ENCODE data around the gene FLT1. TPM values are rescaled to one million over a fixed set of nuclear protein-coding genes. Genes with fewer than 3 reads are reported as not detected.

The FLT1 gene
- total RNA-seq, 1 donor from 2014 or later: not detected

DNA sequence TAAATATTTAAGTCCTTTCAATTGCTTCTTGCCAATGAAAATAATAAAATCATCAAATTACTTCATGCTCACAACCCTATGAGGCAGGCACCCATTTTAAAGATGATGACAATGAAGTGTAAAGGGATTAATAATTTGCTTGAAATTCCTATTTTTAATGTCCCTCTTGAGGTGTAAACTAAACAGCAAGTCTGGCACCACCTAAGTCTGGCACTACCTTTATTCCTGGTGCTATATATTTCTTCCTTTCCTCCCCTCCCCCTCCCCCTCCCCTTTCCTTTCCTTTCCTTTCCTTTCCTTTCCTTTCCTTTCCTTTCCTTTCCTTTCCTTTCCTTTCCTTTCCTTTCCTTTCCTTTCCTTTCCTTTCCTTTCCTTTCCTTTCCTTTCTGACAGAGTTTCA lies 42.2 kb downstream of the FLT1 start:
- no peak for TF ChIP-seq CTCF (IDR thresholded peaks at IDR 0.05; ENCODE audit: insufficient read depth, low read length, severe bottlenecking)
- H3K27me3 ChIP-seq (ENCODE audit: control insufficient read depth, insufficient read depth, low read length): no peaks in the 10 kb centered on the region
- H3K36me3 ChIP-seq (ENCODE audit: control insufficient read depth, insufficient read depth, low read length): no peaks in the 10 kb centered on the region
- no peak overlapping the region for H3K4me3 ChIP-seq (ENCODE audit: low read depth, low read length)
- DNase-seq (ENCODE audit: low read depth): no peak
- FAIRE-seq: no peak

DNA sequence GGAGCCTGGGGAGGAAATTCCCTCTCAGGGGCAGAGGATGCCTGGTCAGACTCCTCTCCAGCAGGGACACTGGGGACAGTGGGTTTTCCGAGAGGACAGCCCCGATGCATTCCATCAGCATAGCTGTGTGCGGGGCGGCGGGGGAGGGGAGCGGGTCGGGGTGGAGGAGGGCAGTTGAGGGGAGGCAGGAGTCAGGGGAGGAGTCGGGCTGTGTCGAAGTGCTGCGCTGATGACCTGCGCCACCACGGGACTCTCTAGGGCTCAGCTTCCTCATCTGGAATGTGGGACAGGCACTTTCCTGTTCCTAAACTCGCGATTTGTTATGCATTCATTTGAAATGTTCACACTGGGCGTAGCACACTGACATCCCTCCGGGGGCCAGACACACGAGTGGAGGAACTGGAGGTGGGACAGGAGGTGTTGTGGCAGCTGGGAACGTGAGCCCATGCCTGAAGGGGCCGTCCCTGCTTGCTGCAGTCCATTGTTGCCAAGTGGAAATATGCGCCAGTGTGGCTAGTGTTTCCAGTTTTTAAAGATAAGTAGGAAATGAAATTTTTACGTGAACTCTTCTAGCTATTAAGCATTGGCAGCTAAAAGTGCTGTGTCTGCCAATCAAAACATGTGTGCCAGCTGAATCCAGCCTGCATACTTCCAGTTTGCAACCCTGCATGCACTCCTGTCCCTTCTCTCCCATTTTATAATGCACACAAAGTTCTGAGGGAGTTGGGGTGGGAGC lies 43.3 kb downstream of the FLT1 start:
- TF ChIP-seq CTCF (IDR thresholded peaks at IDR 0.05; ENCODE audit: insufficient read depth, low read length, severe bottlenecking): no peak
- FAIRE-seq (no peak), DNase-seq (ENCODE audit: low read depth) (no peak)
- Histone ChIP-seq H3K4me3 (ENCODE audit: low read depth, low read length) (no peak overlapping the region), H3K27me3 (ENCODE audit: control insufficient read depth, insufficient read depth, low read length) (no peaks in the 10 kb centered on the region), H3K36me3 (ENCODE audit: control insufficient read depth, insufficient read depth, low read length) (no peaks in the 10 kb centered on the region)

- Histone ChIP-seq H3K27me3 (ENCODE audit: control insufficient read depth, insufficient read depth, low read length) (no peaks in the 10 kb centered on the region), H3K36me3 (ENCODE audit: control insufficient read depth, insufficient read depth, low read length) (no peaks in the 10 kb centered on the region), H3K4me3 (ENCODE audit: low read depth, low read length) (no peak overlapping the region)
- DNase-seq (ENCODE audit: low read depth) (no peak), FAIRE-seq (no peak)
- no peak for TF ChIP-seq CTCF (IDR thresholded peaks at IDR 0.05; ENCODE audit: insufficient read depth, low read length, severe bottlenecking)
These were observed 44.8 kb downstream of the FLT1 start for GRCh38 chr13:28449826-28450773.

DNA sequence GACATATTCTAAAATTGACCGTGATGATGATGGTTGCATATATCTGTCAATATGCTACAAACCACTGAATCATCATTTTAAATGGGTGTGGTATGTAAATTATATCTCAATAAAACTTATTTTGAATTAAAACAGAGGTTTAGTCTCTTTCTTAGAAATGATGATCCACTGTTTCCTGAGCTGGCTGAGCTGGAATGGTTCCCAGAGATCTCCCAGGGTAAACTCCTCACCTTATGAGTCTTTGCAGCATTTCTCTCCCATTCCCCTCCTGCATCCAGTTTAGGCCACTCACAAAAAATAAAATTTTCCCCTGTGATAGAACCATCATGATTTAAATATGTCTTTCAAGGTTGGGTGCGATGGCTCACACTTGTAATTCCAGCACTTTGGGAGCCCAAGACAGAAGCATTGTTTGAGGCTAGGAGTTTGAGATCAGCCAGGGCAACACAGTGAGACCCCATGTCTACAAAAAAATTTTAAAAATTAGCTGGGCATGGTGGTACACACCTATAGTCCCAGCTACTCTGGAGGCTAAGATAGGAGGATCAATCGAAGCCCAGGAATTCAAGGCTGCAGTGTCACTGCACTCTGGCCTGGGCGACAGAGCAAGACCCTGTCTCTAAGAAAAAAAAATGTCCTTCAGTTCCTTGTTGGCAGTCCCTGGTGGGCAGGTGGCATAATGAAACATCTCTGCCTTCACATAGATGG lies 46.1 kb downstream of the FLT1 start:
- DNase-seq (ENCODE audit: low read depth) (no peak), FAIRE-seq (no peak)
- no peak for TF ChIP-seq CTCF (IDR thresholded peaks at IDR 0.05; ENCODE audit: insufficient read depth, low read length, severe bottlenecking)
- H3K27me3 ChIP-seq (ENCODE audit: control insufficient read depth, insufficient read depth, low read length): no peaks in the 10 kb centered on the region
- H3K36me3 ChIP-seq (ENCODE audit: control insufficient read depth, insufficient read depth, low read length): no peaks in the 10 kb centered on the region
- H3K4me3 ChIP-seq (ENCODE audit: low read depth, low read length): no peak overlapping the region

GRCh38 chr13:28447989-28448388 lies 46.9 kb downstream of the FLT1 start:
- no peak for TF ChIP-seq CTCF (IDR thresholded peaks at IDR 0.05; ENCODE audit: insufficient read depth, low read length, severe bottlenecking)
- no peak for DNase-seq (ENCODE audit: low read depth)
- no peak overlapping the region for H3K4me3 ChIP-seq (ENCODE audit: low read depth, low read length)
- H3K36me3 ChIP-seq (ENCODE audit: control insufficient read depth, insufficient read depth, low read length): no peaks in the 10 kb centered on the region
- H3K27me3 ChIP-seq (ENCODE audit: control insufficient read depth, insufficient read depth, low read length): no peaks in the 10 kb centered on the region
- no peak for FAIRE-seq

All from bronchial epithelial cell (primary cell).